Measurements from ENCODE around the gene EIF3D. TPM values are rescaled to one million over a fixed set of nuclear protein-coding genes. Genes with fewer than 3 reads are reported as not detected.

The EIF3D gene
- total and polyA plus RNA-seq, 3 donors from 2014 or later: 150 to 176 (median 163) TPM

DNA sequence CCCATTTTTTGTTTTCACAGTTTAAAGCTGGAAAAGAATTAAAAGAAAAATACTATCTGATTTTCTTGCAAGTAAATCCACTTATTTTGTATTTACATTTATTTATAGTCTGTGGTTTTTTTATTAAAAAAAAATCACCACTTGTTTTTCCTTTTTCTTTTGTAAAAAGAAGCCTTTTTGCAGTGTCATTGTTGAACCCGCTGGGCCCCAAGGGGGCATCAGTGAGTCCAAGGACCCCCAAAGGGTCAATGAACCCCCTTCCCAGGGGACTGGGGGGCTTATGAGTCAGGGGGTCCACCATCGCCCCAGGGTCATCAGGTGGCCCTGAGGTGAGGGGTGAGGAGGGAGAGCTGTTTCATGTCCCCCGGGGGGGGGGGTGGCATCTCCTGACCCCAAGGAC is 34.0 kb upstream of the EIF3D start:
- intact Hi-C loops (cut with DNase I; ENCODE audit: low total_unique reads): no loop called here

DNA sequence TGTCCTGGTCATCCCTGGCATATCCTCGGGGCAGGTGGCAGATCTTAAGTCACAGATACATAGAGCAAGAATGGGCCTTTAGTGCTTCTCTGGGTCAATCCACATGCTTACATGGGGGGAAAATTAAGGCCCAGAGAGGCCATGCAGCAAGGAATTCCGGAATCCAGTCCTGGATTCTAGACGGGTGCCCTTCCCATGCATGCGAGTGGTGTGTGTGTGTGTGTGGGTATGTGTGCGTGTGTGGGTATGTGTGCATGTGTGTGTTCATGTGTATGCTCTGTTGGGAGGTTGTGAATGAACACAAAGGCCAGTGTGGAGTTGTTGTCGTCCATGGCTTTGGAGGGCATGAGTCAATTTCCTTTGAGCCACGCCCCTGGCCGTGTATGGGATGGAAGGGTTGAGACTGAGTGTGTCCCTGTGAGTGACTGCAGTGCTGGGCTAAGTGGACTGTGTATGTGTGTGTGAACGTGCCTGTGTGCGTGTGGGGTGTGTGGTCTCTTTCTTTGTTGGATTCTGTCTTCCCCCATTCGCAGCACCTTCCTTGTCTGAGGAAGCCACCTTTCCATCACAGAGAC is 33.4 kb upstream of the EIF3D start:
- WGBS, 2 donors: 81 to 86% methylated on average over 11 of the region's 11 CpGs
- Histone ChIP-seq H3K27me3 (no peaks in the 10 kb centered on the region), H3K4me3 (no peak overlapping the region)

More for the DNA sequence above, 34.0 kb upstream of the EIF3D start:
- H3K27ac ChIP-seq: no peak overlapping the region
- 70 to 88% methylated on average over 2 to 3 of the region's 3 CpGs for WGBS, 2 donors
- no peak for DNase-seq
- H3K4me1 ChIP-seq: no peaks in the 10 kb centered on the region
- H3K4me3 ChIP-seq: no peak overlapping the region
- TF ChIP-seq, protein P1, sequence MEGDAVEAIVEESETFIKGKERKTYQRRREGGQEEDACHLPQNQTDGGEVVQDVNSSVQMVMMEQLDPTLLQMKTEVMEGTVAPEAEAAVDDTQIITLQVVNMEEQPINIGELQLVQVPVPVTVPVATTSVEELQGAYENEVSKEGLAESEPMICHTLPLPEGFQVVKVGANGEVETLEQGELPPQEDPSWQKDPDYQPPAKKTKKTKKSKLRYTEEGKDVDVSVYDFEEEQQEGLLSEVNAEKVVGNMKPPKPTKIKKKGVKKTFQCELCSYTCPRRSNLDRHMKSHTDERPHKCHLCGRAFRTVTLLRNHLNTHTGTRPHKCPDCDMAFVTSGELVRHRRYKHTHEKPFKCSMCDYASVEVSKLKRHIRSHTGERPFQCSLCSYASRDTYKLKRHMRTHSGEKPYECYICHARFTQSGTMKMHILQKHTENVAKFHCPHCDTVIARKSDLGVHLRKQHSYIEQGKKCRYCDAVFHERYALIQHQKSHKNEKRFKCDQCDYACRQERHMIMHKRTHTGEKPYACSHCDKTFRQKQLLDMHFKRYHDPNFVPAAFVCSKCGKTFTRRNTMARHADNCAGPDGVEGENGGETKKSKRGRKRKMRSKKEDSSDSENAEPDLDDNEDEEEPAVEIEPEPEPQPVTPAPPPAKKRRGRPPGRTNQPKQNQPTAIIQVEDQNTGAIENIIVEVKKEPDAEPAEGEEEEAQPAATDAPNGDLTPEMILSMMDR (IDR thresholded peaks at IDR 0.05): no peak
- no peak for TF ChIP-seq POLR2A (IDR thresholded peaks at IDR 0.05)
- no peaks in the 10 kb centered on the region for H3K27me3 ChIP-seq
- H3K9me3 ChIP-seq: no peaks in the 10 kb centered on the region
- no peaks in the 10 kb centered on the region for H3K36me3 ChIP-seq (ENCODE audit: low read depth, missing control alignments)

GRCh38 chr22:36561291-36561811 is 32.4 kb upstream of the EIF3D start:
- intact Hi-C loops (cut with DNase I; ENCODE audit: low total_unique reads): no loop called here
- no peak overlapping the region for H3K27ac ChIP-seq
- H3K9me3 ChIP-seq: no peaks in the 10 kb centered on the region
- H3K4me1 ChIP-seq: no peaks in the 10 kb centered on the region
- no peaks in the 10 kb centered on the region for H3K27me3 ChIP-seq
- DNase-seq: no peak
- no peak overlapping the region for H3K4me3 ChIP-seq
- WGBS, 2 donors: 44 to 63% methylated on average over 6 of the region's 6 CpGs
- no peaks in the 10 kb centered on the region for H3K36me3 ChIP-seq (ENCODE audit: low read depth, missing control alignments)
- TF ChIP-seq POLR2A (IDR thresholded peaks at IDR 0.05): no peak
- TF ChIP-seq, protein P1 (IDR thresholded peaks at IDR 0.05): no peak

More for the DNA sequence above, 33.4 kb upstream of the EIF3D start:
- H3K9me3 ChIP-seq: no peaks in the 10 kb centered on the region
- no peaks in the 10 kb centered on the region for H3K4me1 ChIP-seq
- H3K27ac ChIP-seq: no peak overlapping the region
- no peak for DNase-seq
- TF ChIP-seq, protein P1 (IDR thresholded peaks at IDR 0.05): no peak
- TF ChIP-seq POLR2A (IDR thresholded peaks at IDR 0.05): no peak
- intact Hi-C loops (cut with DNase I; ENCODE audit: low total_unique reads): no loop called here
- H3K36me3 ChIP-seq (ENCODE audit: low read depth, missing control alignments): no peaks in the 10 kb centered on the region

DNA sequence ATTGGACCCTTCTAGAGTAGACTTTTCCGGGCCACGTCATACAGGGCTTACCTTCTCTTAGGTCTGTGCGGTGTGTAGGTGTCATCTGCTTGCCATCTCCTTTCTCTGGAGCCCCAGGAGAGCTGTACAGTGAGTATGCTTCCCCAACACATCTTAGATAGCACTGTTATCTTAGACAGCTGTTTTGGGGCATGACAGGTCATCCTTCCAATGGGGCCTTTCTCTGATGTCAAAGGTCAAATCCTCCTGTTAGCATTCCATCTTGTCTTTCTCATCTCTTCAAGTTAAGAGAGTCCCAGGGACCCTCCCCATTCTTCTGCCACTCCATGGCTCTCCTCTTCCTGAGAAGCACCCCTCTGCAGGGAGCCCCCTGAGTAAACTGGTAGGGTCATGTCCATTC is 31.0 kb upstream of the EIF3D start:
- Histone ChIP-seq H3K4me1 (no peaks in the 10 kb centered on the region), H3K9me3 (no peaks in the 10 kb centered on the region), H3K4me3 (no peak overlapping the region), H3K27me3 (no peaks in the 10 kb centered on the region), H3K36me3 (ENCODE audit: low read depth, missing control alignments) (no peaks in the 10 kb centered on the region), H3K27ac (no peak overlapping the region)
- intact Hi-C loops (cut with DNase I; ENCODE audit: low total_unique reads): no loop called here
- TF ChIP-seq, protein P1 (IDR thresholded peaks at IDR 0.05): no peak
- no peak for TF ChIP-seq POLR2A (IDR thresholded peaks at IDR 0.05)
- DNase-seq: no peak
- WGBS, 2 donors: 87 to 88% methylated on average over 3 of the region's 3 CpGs

GRCh38 chr22:36554098-36554497 is 25.1 kb upstream of the EIF3D start:
- TF ChIP-seq, protein P1 (IDR thresholded peaks at IDR 0.05): no peak
- TF ChIP-seq POLR2A (IDR thresholded peaks at IDR 0.05): no peak
- H3K4me1 ChIP-seq: no peaks in the 10 kb centered on the region
- intact Hi-C loops (cut with DNase I; ENCODE audit: low total_unique reads): no loop called here
- WGBS, 2 donors: 76 to 100% methylated on average over 2 to 5 of the region's 5 CpGs
- H3K4me3 ChIP-seq: no peak overlapping the region
- no peak overlapping the region for H3K27ac ChIP-seq
- H3K27me3 ChIP-seq: no peaks in the 10 kb centered on the region
- H3K9me3 ChIP-seq: no peaks in the 10 kb centered on the region
- no peaks in the 10 kb centered on the region for H3K36me3 ChIP-seq (ENCODE audit: low read depth, missing control alignments)
- DNase-seq: no peak
